Transverse colon (tissue), 4 donors: ENCODE data around the gene KIAA0040. TPM values are rescaled to one million over a fixed set of nuclear protein-coding genes. Genes with fewer than 3 reads are reported as not detected.

ENCODE experiments used
- DNase-seq: peaks from one replicate; pipeline ENCODE4 v3.0.0-alpha.2; 2019
- H3K27ac ChIP-seq, 4 donors: fragments of 200-600 bp; sonication (generic); 2 replicates each; pipeline ENCODE4 v1.5.1; 2016 to 2018; ENCODE audit warnings: inconsistent platforms in 4 of 4
- H3K27me3 ChIP-seq: fragments of 200-600 bp; sonication (generic); 2 replicates; pipeline ENCODE4 v1.5.1; 2017; ENCODE audit warnings: inconsistent platforms
- H3K36me3 ChIP-seq, 4 donors: fragments of 200-600 bp; sonication (generic); 2 replicates each; pipeline ENCODE4 v1.5.1; 2017 to 2019; ENCODE audit warnings: inconsistent platforms in 4 of 4
- H3K4me1 ChIP-seq, 4 donors: fragments of 200-600 bp; sonication (generic); 2 replicates each; pipeline ENCODE4 v1.5.1; 2017 to 2020; ENCODE audit warnings: inconsistent platforms in 4 of 4
- H3K4me3 ChIP-seq, 4 donors: fragments of 200-600 bp; sonication (generic); 1 replicate in 1 of 4; 2 replicates in 3 of 4; pipeline versions ENCODE4 v1.5.1 to v1.6.1; 2017 to 2019; ENCODE audit warnings: inconsistent platforms in 4 of 4
- H3K9me3 ChIP-seq, 2 donors: fragments of 200-600 bp; sonication (generic); 2 replicates each; pipeline ENCODE4 v1.5.1; 2017 to 2019; ENCODE audit warnings: inconsistent platforms in 2 of 2
- EP300 ChIP-seq: sonication (generic); formaldehyde crosslinking; IDR thresholded peaks from one replicate; pipeline ENCODE4 v1.6.1; 2017; ENCODE audit warnings: antibody characterized with exemption, low read depth
- POLR2A ChIP-seq: fragments of 450-650 bp; IDR thresholded peaks from one replicate; pipeline ENCODE4 v1.6.1; 2016; ENCODE audit warnings: antibody characterized with exemption, mild to moderate bottlenecking, moderate library complexity
- POLR2AphosphoS5 ChIP-seq, 3 donors: sonication (generic); formaldehyde crosslinking; IDR thresholded peaks; one replicate each; pipeline ENCODE4 v1.6.1; 2016; ENCODE audit warnings: antibody characterized with exemption in 3 of 3
- WGBS, 2 donors: methylation state at CpG; one replicate each; pipeline ENCODE4 v1.1.5; 2018; ENCODE audit warnings: low coverage in 1 of 2; 5-methylcytosine and 5-hydroxymethylcytosine counted together
- in situ Hi-C, 4 donors: fragments of 200-750 bp; cut with MboI; loops; one replicate each; pipeline versions ENCODE4 v1.15.0 to v1.15.1; 2017; ENCODE audit warnings: low sequenced_read_pairs in 3 of 4, low pct_ligation_motif_present in 1 of 4, low pct_unique_long_range_greater_than_20kb in 1 of 4
- intact Hi-C: fragments of 100-400 bp; cut with DNase I; formaldehyde crosslinking; loops from one replicate; pipeline ENCODE4 v1.15.1; 2023; ENCODE audit warnings: low total_unique reads
- total RNA-seq, 4 donors: library from RNA; depleted of rRNA; stranded (reverse); fragments of >200 nt; gene quantifications; one replicate each; pipeline ENCODE4 v1.1.0, GENCODE V29; 2016
- TF ChIP-seq, protein P1 (sequence below), 5 experiments: fragments of 200-600 bp in 3 of 5; fragments of 450-650 bp in 2 of 5; sonication (generic) in 3 of 5; IDR thresholded peaks; 1 replicate in 2 of 5; 2 replicates in 3 of 5; pipeline ENCODE4 v1.5.1; 2016 to 2017; ENCODE audit warnings: antibody characterized with exemption in 5 of 5, inconsistent platforms in 3 of 5, mild to moderate bottlenecking in 2 of 5, moderate library complexity in 1 of 5

KIAA0040 gene
- total RNA-seq, 4 donors from 2014 or later = 17.5 to 35.5 (median 21.2) TPM

GRCh38 chr1:175168782-175169181 lies 23.8 kb downstream of the KIAA0040 start:
- H3K27ac ChIP-seq = no peak overlapping the region
- WGBS, 2 donors = 94% methylated on average over 4 of the region's 4 CpGs; no CpG with 5 or more reads in 1 of the 2 donors
- H3K36me3 ChIP-seq = peaks cover 0 to 11% (median 1%) of the 10 kb centered on the region in 4 donors
- TF ChIP-seq, protein P1, sequence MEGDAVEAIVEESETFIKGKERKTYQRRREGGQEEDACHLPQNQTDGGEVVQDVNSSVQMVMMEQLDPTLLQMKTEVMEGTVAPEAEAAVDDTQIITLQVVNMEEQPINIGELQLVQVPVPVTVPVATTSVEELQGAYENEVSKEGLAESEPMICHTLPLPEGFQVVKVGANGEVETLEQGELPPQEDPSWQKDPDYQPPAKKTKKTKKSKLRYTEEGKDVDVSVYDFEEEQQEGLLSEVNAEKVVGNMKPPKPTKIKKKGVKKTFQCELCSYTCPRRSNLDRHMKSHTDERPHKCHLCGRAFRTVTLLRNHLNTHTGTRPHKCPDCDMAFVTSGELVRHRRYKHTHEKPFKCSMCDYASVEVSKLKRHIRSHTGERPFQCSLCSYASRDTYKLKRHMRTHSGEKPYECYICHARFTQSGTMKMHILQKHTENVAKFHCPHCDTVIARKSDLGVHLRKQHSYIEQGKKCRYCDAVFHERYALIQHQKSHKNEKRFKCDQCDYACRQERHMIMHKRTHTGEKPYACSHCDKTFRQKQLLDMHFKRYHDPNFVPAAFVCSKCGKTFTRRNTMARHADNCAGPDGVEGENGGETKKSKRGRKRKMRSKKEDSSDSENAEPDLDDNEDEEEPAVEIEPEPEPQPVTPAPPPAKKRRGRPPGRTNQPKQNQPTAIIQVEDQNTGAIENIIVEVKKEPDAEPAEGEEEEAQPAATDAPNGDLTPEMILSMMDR (IDR thresholded peaks at IDR 0.05) = no peak
- TF ChIP-seq POLR2A = no peak
- TF ChIP-seq POLR2AphosphoS5 (IDR thresholded peaks at IDR 0.05) = no peak
- TF ChIP-seq EP300 = no peak
- in situ Hi-C loops = no loop called here
- no peaks in the 10 kb centered on the region for H3K9me3 ChIP-seq
- H3K4me3 ChIP-seq = no peak overlapping the region
- no peaks in the 10 kb centered on the region for H3K27me3 ChIP-seq
- intact Hi-C loops = no loop called here
- no peak for DNase-seq
- peaks cover 0 to 17% (median 6%) of the 10 kb centered on the region in 4 donors for H3K4me1 ChIP-seq

- H3K9me3 ChIP-seq = no peaks in the 10 kb centered on the region
- no peak for TF ChIP-seq POLR2A
- TF ChIP-seq EP300 = no peak
- no peak for TF ChIP-seq POLR2AphosphoS5 (IDR thresholded peaks at IDR 0.05)
- TF ChIP-seq, protein P1 (IDR thresholded peaks at IDR 0.05) = no peak
- no peak overlapping the region for H3K27ac ChIP-seq
- in situ Hi-C loops = no loop called here
- peaks cover 0 to 17% (median 6%) of the 10 kb centered on the region in 4 donors for H3K4me1 ChIP-seq
- intact Hi-C loops = no loop called here
- DNase-seq = no peak
- WGBS, 2 donors = 94% methylated on average over 2 of the region's 2 CpGs; no CpG with 5 or more reads in 1 of the 2 donors
- H3K27me3 ChIP-seq = no peaks in the 10 kb centered on the region
- H3K4me3 ChIP-seq = no peak overlapping the region
- H3K36me3 ChIP-seq = peaks cover 0 to 11% (median 2%) of the 10 kb centered on the region in 4 donors
Observed at GRCh38 chr1:175167861-175168260, 24.7 kb downstream of the KIAA0040 start.

DNA sequence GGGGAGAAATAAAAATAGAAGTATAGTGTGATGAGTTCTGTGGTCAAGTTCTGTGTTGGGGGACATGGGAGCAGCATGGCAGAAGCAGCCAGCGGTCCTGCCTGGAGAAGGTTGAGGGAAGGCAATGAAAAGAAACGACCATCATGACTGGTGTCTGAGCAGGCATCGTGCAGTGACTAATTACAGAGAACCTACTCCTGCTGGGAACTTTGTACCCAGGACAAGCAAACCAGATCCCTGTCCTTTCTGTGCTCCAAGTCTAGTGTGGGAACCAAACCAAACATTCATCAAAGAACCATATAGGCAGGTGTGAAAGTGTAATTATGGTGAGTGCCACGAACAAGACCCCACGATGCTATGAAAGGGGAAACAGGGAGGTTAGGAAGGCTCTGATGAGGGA lies 25.8 kb downstream of the KIAA0040 start:
- intact Hi-C loops = no loop called here
- in situ Hi-C loops = no loop called here
- H3K36me3 ChIP-seq = peaks cover 0 to 16% (median 2%) of the 10 kb centered on the region in 4 donors
- H3K27ac ChIP-seq = no peak overlapping the region
- H3K9me3 ChIP-seq = no peaks in the 10 kb centered on the region
- H3K4me1 ChIP-seq = peaks cover 0 to 17% (median 6%) of the 10 kb centered on the region in 4 donors
- TF ChIP-seq, protein P1 (IDR thresholded peaks at IDR 0.05) = no peak
- TF ChIP-seq POLR2A = no peak
- no peak for TF ChIP-seq EP300
- no peak for TF ChIP-seq POLR2AphosphoS5 (IDR thresholded peaks at IDR 0.05)
- WGBS, 2 donors = 79 to 100% methylated on average over 2 to 5 of the region's 5 CpGs
- H3K27me3 ChIP-seq = no peaks in the 10 kb centered on the region
- no peak for DNase-seq
- H3K4me3 ChIP-seq = no peak overlapping the region

DNA sequence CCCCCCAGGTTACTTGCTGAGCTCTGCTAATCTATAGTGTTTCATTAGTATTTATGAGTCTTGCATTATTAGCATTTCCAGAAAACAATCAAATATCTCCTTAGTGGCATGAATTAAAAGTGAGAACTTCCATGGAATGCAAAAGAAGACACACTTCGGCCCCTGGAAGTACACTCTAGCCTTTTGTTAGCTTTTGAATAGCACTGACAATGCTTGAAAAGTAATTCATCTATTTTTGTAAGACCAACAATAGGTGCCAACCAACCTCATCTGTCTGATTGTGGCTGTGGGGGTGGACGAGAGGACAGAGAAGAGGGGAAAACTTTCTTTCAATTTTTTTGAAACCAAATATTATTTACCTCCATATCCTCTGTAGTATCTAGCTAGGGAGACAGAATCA lies 27.8 kb downstream of the KIAA0040 start:
- WGBS, 2 donors = 90 to 97% methylated on average over 2 of the region's 2 CpGs
- Histone ChIP-seq H3K9me3 (no peaks in the 10 kb centered on the region), H3K36me3 (peaks cover 0 to 16% (median 2%) of the 10 kb centered on the region in 4 donors), H3K4me3 (no peak overlapping the region), H3K4me1 (peaks cover 0 to 12% (median 4%) of the 10 kb centered on the region in 4 donors), H3K27me3 (no peaks in the 10 kb centered on the region), H3K27ac (no peak overlapping the region)
- in situ Hi-C loops (no loop called here), intact Hi-C loops (no loop called here)
- TF ChIP-seq POLR2AphosphoS5 (IDR thresholded peaks at IDR 0.05) (no peak), POLR2A (no peak), EP300 (no peak)
- TF ChIP-seq, protein P1 (IDR thresholded peaks at IDR 0.05) = no peak
- no peak for DNase-seq
